HG03060 (cell line): ENCODE data around the gene PRDM2.

ENCODE experiments used
- ATAC-seq: cut with Tn5 transposase; IDR thresholded peaks from one replicate; pipeline ENCODE4 v1.9.1; 2021; ENCODE audit warnings: low read depth, moderate number of reproducible peaks; ENCODE audit not compliant: unreplicated experiment

PRDM2 gene

GRCh38 chr1:13807209-13807608 lies 107.2 kb downstream of the PRDM2 start:
- no peak for ATAC-seq

- no peak for ATAC-seq
These were observed 108.7 kb downstream of the PRDM2 start for GRCh38 chr1:13808729-13809131.

- ATAC-seq = no peak
These were observed 109.6 kb downstream of the PRDM2 start for GRCh38 chr1:13809461-13810159.

GRCh38 chr1:13812456-13813397 lies 112.7 kb downstream of the PRDM2 start:
- no peak for ATAC-seq

- no peak for ATAC-seq
These were observed 113.5 kb downstream of the PRDM2 start for GRCh38 chr1:13813398-13814012.

- no peak for ATAC-seq
These were observed 114.1 kb downstream of the PRDM2 start for GRCh38 chr1:13814131-13814530.

GRCh38 chr1:13816016-13816760 lies 116.2 kb downstream of the PRDM2 start:
- no peak for ATAC-seq

- ATAC-seq = no peak
These were observed 117.9 kb downstream of the PRDM2 start for GRCh38 chr1:13817906-13818305.

- ATAC-seq = no peak
These were observed 118.9 kb downstream of the PRDM2 start for GRCh38 chr1:13818926-13819325.

- no peak for ATAC-seq
These were observed 119.7 kb downstream of the PRDM2 start for GRCh38 chr1:13819642-13820041.

- no peak for ATAC-seq
These were observed 120.1 kb downstream of the PRDM2 start for GRCh38 chr1:13820055-13820454.

GRCh38 chr1:13820456-13820855 lies 120.5 kb downstream of the PRDM2 start:
- ATAC-seq = no peak

GRCh38 chr1:13823126-13823880 lies 123.3 kb downstream of the PRDM2 start:
- no peak for ATAC-seq

- ATAC-seq = no peak
These were observed 123.9 kb downstream of the PRDM2 start for GRCh38 chr1:13823936-13824335.

- no peak for ATAC-seq
These were observed 124.6 kb downstream of the PRDM2 start for GRCh38 chr1:13824626-13825025.

GRCh38 chr1:13825033-13825432 lies 125.0 kb downstream of the PRDM2 start:
- ATAC-seq = no peak

GRCh38 chr1:13826009-13826408 lies 126.0 kb downstream of the PRDM2 start:
- no peak for ATAC-seq

GRCh38 chr1:13826591-13826990 lies 126.6 kb downstream of the PRDM2 start:
- no peak for ATAC-seq

- no peak for ATAC-seq
These were observed 128.6 kb downstream of the PRDM2 start for GRCh38 chr1:13828454-13829151.
